Stomach (tissue), 9 donors: ENCODE measurements around the gene TNS1. TPM values are rescaled to one million over a fixed set of nuclear protein-coding genes. Genes with fewer than 3 reads are reported as not detected.
A peak's percentile ranks its signal among the peaks of the same experiment; 100 is the strongest.

ENCODE experiments used
- DNase-seq, 2 donors: peaks; one replicate each; pipeline versions ENCODE4 v3.0.0 to v3.0.0-alpha.2; 2013 to 2019
- H3K27ac ChIP-seq, 5 donors: fragments of 200-600 bp in 4 of 5; sonication (generic) in 4 of 5; one replicate each; pipeline ENCODE4 v1.5.1; 2013 to 2019; ENCODE audit warnings: mild to moderate bottlenecking in 1 of 5, moderate library complexity in 1 of 5
- H3K27me3 ChIP-seq, 3 donors: fragments of 200-600 bp; sonication (generic); one replicate each; pipeline ENCODE4 v1.5.1; 2017 to 2019; ENCODE audit warnings: mixed run types in 1 of 3
- H3K36me3 ChIP-seq, 4 donors: fragments of 200-600 bp; sonication (generic); 1 replicate in 3 of 4; 2 replicates in 1 of 4; pipeline ENCODE4 v1.5.1; 2016 to 2019
- H3K4me1 ChIP-seq, 4 donors: fragments of 200-600 bp; sonication (generic); one replicate each; pipeline ENCODE4 v1.5.1; 2016 to 2019
- H3K4me3 ChIP-seq, 4 donors: fragments of 200-600 bp; sonication (generic) in 3 of 4; one replicate each; pipeline ENCODE4 v1.5.1; 2016 to 2019; ENCODE audit warnings: mild to moderate bottlenecking in 1 of 4
- H3K9me3 ChIP-seq, 4 donors: fragments of 200-600 bp; sonication (generic); one replicate each; pipeline ENCODE4 v1.5.1; 2016 to 2019
- EP300 ChIP-seq: sonication (generic); formaldehyde crosslinking; IDR thresholded peaks from one replicate; pipeline ENCODE4 v1.6.1; 2017; ENCODE audit warnings: antibody characterized with exemption
- POLR2A ChIP-seq, 4 donors: fragments of 450-650 bp; IDR thresholded peaks; one replicate each; pipeline ENCODE4 v1.6.1; 2016; ENCODE audit warnings: antibody characterized with exemption in 4 of 4, control low read depth in 2 of 4, mild to moderate bottlenecking in 1 of 4, moderate library complexity in 1 of 4
- POLR2AphosphoS5 ChIP-seq, 3 donors: sonication (generic); formaldehyde crosslinking; IDR thresholded peaks; one replicate each; pipeline ENCODE4 v1.6.1; 2016; ENCODE audit warnings: antibody characterized with exemption in 3 of 3
- WGBS, 5 donors: extraction: QIAGEN DNeasy Blood & Tissue Kit in 3 of 5; methylation state at CpG; one replicate each; pipeline versions ENCODE4 v1.1.5 to v1.1.7; 2013 to 2018; 5-methylcytosine and 5-hydroxymethylcytosine counted together
- intact Hi-C: fragments of 100-400 bp; cut with DNase I; formaldehyde crosslinking; loops from one replicate; pipeline ENCODE4 v1.15.1; 2023; ENCODE audit warnings: low total_unique reads
- polyA plus RNA-seq, 3 donors: library from polyadenylated mRNA; stranded (reverse); fragments of 200-250 nt; gene quantifications; one replicate each; pipeline ENCODE4 v1.2.3, GENCODE V29; 2013
- total RNA-seq, 5 donors: library from RNA; depleted of rRNA; stranded (reverse); fragments of >200 nt; gene quantifications; one replicate each; pipeline versions ENCODE4 v1.1.0 to v1.2.3, GENCODE V29; 2014 to 2016
- TF ChIP-seq, protein P1 (sequence below), 7 experiments: fragments of 450-650 bp in 4 of 7; fragments of 200-600 bp in 3 of 7; sonication (generic) in 3 of 7; IDR thresholded peaks; one replicate each; pipeline ENCODE4 v1.5.1; 2016 to 2019; ENCODE audit warnings: antibody characterized with exemption in 7 of 7, control low read depth in 2 of 7, mild to moderate bottlenecking in 1 of 7
- donor health status: healthy with polysubstance abuse.
- donor health status: Bipolar disorder and iron deficiency.
- donor health status: healthy.

The TNS1 gene
- total and polyA plus RNA-seq, 8 donors, result 18.5 to 682 (median 160) TPM

DNA sequence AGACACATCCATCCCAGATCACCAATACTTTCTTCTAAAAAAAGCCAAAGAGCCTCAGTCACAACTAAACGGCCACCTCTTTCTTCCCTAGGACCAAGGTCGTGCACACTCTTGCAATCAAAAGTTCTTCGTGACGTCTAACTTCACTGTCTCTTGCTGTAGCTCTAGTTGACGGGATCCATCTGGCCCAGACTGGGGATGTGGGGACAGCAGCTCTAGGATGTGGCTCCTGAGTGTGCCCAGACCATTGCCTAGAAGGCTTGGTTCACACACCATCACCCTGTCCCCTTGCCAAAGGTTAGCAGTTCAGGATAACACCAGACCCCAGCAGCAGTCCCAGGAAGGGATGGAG is 98.2 kb downstream of the TNS1 start:
- peak overlapping the region; percentile 83 to 92 (median 92) for H3K27ac ChIP-seq
- intact Hi-C loops, result no loop called here
- H3K4me1 ChIP-seq, result peaks cover 75 to 100% (median 91%) of the 10 kb centered on the region in 4 donors
- WGBS, 5 donors, result 36 to 64% (median 46%) methylated on average over 5 of the region's 5 CpGs
- peak overlapping the region in 1 of 4 donors; percentile 5 for H3K4me3 ChIP-seq
- H3K27me3 ChIP-seq, result no peaks in the 10 kb centered on the region
- H3K36me3 ChIP-seq, result peaks cover 0 to 23% (median 8%) of the 10 kb centered on the region in 4 donors
- no peaks in the 10 kb centered on the region for H3K9me3 ChIP-seq
- DNase-seq, result no peak
- TF ChIP-seq, protein P1, sequence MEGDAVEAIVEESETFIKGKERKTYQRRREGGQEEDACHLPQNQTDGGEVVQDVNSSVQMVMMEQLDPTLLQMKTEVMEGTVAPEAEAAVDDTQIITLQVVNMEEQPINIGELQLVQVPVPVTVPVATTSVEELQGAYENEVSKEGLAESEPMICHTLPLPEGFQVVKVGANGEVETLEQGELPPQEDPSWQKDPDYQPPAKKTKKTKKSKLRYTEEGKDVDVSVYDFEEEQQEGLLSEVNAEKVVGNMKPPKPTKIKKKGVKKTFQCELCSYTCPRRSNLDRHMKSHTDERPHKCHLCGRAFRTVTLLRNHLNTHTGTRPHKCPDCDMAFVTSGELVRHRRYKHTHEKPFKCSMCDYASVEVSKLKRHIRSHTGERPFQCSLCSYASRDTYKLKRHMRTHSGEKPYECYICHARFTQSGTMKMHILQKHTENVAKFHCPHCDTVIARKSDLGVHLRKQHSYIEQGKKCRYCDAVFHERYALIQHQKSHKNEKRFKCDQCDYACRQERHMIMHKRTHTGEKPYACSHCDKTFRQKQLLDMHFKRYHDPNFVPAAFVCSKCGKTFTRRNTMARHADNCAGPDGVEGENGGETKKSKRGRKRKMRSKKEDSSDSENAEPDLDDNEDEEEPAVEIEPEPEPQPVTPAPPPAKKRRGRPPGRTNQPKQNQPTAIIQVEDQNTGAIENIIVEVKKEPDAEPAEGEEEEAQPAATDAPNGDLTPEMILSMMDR (IDR thresholded peaks at IDR 0.05), result no peak
- TF ChIP-seq EP300, result no peak
- TF ChIP-seq POLR2AphosphoS5 (IDR thresholded peaks at IDR 0.05), result no peak
- TF ChIP-seq POLR2A (IDR thresholded peaks at IDR 0.05), result no peak

DNA sequence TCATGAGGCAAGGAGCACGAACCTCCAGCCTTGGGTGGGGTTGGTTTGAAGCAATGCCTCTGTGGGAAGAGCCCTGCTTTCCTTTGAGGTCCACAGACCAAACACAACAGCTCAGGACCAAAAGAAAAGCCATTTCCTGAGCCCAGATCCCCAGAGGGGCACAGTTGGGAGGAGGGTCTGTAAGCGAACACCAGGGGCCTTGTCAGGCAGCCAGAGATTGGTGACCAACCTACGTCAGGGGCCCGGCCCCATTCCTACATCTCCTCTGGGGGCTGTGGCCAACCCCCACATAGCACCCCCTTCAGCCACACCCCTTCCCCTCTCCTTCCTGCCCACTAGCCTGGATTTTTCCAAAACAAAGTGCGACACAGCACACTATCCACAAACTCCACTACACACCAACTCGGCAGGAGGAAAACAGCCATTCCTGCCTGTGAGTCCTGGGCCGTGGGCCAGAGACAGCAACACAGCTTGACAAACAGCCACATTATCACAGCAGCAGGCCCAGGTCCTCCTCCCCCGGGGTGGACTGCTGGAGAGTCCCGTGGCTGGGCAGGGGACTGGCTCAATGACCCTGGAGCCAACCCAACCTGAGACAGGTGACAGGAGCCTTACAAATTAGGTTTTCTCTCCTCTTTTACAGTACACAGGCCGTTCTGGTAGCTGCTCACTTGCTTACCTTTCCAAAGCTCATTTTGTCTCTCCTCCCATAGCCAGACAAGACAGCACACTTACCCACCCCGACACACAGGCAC is 98.8 kb downstream of the TNS1 start:
- TF ChIP-seq, protein P1 (IDR thresholded peaks at IDR 0.05), result no peak
- TF ChIP-seq POLR2A (IDR thresholded peaks at IDR 0.05) (no peak), POLR2AphosphoS5 (IDR thresholded peaks at IDR 0.05) (peak; percentile 73 to 85 (median 75)), EP300 (no peak)
- WGBS, 5 donors, result 9 to 20% (median 18%) methylated on average over 10 to 11 of the region's 11 CpGs

DNA sequence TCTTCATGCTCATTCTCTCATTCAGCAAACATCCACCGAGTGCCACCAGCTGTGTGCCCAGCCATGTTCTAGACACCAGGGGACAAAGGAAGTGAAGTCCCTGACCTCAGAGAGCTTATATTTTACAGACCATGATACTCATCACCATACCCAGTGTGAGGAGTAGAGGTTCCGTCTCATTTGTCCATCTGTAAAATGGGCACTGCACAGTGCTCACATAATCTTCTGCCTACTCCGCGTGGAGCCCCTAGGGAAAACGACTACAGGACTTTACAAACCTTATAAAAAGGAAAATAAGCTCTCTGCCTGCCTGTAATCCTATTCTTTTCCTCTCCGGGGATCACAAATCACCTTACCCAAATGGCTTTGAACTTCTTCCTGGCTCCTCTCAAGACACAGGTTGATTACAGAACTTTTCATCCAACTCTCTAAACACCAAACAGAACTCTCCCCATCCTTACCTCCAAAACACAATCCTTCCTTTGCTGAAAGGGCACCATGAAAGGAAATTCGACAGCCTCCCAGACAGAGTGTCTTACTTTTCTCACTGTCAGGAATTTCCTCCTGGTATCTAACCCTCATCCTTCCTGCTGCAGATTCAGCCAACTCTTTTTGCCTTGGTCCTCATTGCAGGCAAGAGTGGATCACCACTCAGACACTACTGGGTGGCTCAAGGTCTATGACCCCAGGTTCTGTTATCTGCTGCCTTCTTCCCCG is 99.5 kb downstream of the TNS1 start:
- 52 to 66% (median 63%) methylated on average over 8 of the region's 8 CpGs for WGBS, 5 donors
- Histone ChIP-seq H3K4me3 (peak overlapping the region in 1 of 4 donors; percentile 3), H3K27ac (peak overlapping the region; percentile 83 to 92 (median 92)), H3K9me3 (no peaks in the 10 kb centered on the region), H3K27me3 (no peaks in the 10 kb centered on the region), H3K36me3 (peaks cover 0 to 29% (median 10%) of the 10 kb centered on the region in 4 donors), H3K4me1 (peaks cover 80 to 100% (median 93%) of the 10 kb centered on the region in 4 donors)
- TF ChIP-seq, protein P1 (IDR thresholded peaks at IDR 0.05), result no peak
- TF ChIP-seq POLR2AphosphoS5 (IDR thresholded peaks at IDR 0.05), result no peak
- no peak for TF ChIP-seq POLR2A (IDR thresholded peaks at IDR 0.05)
- no peak for TF ChIP-seq EP300
- intact Hi-C loops, result no loop called here
- DNase-seq, result no peak

More for the DNA sequence above, 98.8 kb downstream of the TNS1 start:
- Histone ChIP-seq H3K9me3 (no peaks in the 10 kb centered on the region), H3K36me3 (peaks cover 0 to 26% (median 8%) of the 10 kb centered on the region in 4 donors), H3K4me3 (peak overlapping the region in 2 of 4 donors; percentile 2 to 3), H3K27me3 (no peaks in the 10 kb centered on the region), H3K4me1 (peaks cover 75 to 100% (median 91%) of the 10 kb centered on the region in 4 donors), H3K27ac (peak overlapping the region; percentile 83 to 92 (median 92))
- DNase-seq, result peak; percentile 81 to 88
- intact Hi-C loops, result no loop called here

DNA sequence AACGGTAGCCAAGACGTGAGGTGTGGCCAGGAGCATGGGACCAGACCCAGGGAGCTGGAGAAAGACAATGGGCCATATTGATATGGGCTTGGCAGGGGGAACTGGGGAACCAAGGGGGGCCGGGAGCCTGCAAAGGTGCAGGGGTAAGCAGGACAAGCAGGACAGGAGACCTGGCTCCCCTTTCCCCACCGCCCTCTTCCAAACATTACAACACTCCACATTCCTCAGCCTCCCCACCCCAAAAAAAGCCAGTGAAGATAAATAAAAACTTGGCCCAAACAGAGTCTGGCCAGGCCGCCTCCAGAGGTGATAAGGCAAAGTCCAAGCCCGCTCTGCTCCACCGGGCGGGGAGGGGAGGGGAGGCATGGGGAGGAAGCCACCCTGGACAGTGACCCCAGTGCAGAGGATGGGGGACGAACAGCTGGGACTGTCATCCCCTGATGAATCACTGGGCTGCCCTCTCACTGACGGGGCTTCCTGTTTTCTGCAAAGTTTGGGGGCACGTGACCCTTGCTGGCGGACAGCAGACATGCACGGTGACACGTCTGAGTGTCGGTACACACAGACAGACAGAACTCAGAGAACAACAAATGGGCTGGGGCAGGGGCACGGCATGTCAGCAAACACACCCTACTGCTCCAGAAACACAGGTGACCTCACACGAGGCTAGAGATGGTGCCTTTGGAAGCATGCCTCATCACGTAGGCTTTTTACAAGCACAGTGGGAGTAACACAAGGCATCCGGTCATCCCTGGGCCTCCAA is 100.2 kb downstream of the TNS1 start:
- TF ChIP-seq, protein P1 (IDR thresholded peaks at IDR 0.05), result no peak
- TF ChIP-seq POLR2AphosphoS5 (IDR thresholded peaks at IDR 0.05) (peak in 2 of 3 donors; percentile 12 to 61), POLR2A (IDR thresholded peaks at IDR 0.05) (no peak)
- Histone ChIP-seq H3K27me3 (no peaks in the 10 kb centered on the region), H3K36me3 (peaks cover 6 to 37% (median 14%) of the 10 kb centered on the region in 4 donors), H3K27ac (peak overlapping the region; percentile 83 to 92 (median 92)), H3K4me3 (peak overlapping the region in 1 of 4 donors; percentile 8), H3K4me1 (peaks cover 87 to 100% (median 97%) of the 10 kb centered on the region in 4 donors), H3K9me3 (no peaks in the 10 kb centered on the region)
- peak; percentile 78 to 84 for DNase-seq
- 0 to 18% (median 9%) methylated on average over 17 to 19 of the region's 19 CpGs for WGBS, 5 donors
- intact Hi-C loops, result no loop called here
